Erythroblast (primary cell): ENCODE data around the gene CLBA1.

Source experiments
- GATA1 ChIP-seq: IDR thresholded peaks from 2 replicates; pipeline ENCODE4 v1.6.1; 2011; ENCODE audit warnings: low read depth, mild to moderate bottlenecking, control low read depth, low read length, moderate library complexity
- POLR2A ChIP-seq: IDR thresholded peaks from 2 replicates; pipeline ENCODE4 v1.6.1; 2011; ENCODE audit warnings: mild to moderate bottlenecking, low read length

GRCh38 chr14:105025429-105025828 is 39.8 kb downstream of the CLBA1 start:
- TF ChIP-seq POLR2A, result no peak
- no peak for TF ChIP-seq GATA1
